Hematopoietic multipotent progenitor cell treated with erythropoietin and hydrocortisone succinate and interleukin-3 and kit ligand, for 15 days (in vitro differentiated cells): ENCODE results near the gene ACTN3.

ENCODE experiments used
- DNase-seq: peaks from one replicate; pipeline ENCODE4 v3.0.0-alpha.2; 2015; ENCODE audit warnings: low spot score

The ACTN3 gene

DNA sequence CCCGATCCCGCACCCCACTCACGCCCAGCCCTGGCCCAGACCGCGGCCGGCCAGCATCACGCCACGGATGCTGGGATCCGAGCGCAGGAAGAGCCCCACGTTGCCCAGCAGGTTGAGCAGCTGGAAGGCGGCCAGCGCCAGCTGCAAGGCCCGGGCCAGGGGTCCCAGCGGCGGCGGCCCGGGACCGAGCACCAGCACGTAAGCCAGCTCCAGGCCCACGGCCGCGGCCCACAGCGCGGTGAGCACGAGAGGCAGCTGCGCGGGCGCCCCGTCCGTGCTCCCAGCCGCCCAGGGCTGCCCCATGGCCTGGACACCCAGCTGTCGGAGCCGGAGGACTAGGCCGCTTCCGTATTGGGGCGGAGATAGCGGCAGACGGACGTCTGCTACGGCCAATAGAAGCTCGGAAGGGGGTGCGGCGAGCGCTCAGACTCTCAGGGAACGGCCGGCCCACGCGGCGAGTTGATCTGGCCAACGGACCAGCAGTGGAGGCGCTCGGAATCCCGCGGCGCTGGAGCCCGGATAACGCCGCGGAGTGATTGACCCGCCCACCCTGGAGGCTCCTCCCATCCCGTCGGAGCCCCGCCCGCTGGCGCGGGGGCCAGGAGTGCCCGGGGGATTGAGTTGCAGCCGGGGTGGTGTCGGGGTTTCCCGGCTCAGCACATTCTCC is 869 bp upstream of the ACTN3 start, which contains the start of gene ZDHHC24:
Gene ZDHHC24, minus strand, starts transcription at position 348 of the 667 bp plus-strand sequence. Its CDS starts 45 bp downstream, at position 303.
- DNase-seq = peak; percentile 91

DNA sequence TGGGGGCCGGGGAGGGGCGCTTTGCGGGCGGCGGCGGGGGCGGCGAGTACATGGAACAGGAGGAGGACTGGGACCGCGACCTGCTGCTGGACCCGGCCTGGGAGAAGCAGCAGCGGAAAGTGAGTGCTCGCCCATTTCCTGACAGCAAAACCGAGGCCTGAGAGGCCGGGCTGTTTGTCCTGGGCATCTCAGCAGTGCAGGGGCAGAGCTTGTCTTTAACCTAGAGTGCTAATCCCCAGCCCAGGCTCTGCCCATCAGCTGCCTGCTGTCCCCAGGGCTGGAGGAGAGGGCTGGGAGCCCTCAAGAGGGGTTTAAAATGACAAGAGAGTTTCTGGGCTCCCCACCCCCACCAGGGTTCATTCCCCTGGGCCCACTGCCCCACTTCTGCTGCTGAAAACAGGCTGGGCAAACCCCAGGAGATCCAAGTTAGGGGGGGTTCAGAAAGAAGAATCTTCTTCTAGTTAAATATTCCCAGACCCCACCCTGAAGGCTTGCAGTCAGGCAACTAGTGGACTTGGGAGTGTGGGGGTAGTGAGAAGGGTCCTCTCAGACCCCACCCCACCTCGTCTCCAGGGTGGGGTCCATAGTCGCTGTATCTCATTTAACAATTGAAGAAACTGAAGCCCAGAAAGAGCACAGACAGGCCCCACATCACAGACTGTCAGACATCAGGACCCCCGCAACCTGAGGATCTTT is 411 bp downstream of the ACTN3 start:
- DNase-seq = no peak

DNA sequence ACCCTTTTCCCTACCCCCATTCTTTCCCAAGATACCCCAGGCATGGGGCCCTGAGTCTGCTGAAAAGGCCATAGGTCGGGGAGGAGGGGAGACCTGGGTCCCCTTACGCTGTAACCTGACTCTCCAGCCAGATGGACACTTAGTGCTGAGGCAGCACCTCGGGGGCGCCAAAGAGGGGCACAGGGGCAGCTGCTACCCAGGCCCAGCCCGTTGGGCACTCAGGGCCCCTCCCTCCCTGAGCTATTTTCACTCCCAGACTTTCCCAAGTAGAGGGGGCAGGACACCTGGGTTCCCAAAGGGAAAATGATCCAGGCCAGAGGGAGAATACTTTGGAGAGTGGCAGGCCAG is 933 bp downstream of the ACTN3 start:
- DNase-seq = no peak

DNA sequence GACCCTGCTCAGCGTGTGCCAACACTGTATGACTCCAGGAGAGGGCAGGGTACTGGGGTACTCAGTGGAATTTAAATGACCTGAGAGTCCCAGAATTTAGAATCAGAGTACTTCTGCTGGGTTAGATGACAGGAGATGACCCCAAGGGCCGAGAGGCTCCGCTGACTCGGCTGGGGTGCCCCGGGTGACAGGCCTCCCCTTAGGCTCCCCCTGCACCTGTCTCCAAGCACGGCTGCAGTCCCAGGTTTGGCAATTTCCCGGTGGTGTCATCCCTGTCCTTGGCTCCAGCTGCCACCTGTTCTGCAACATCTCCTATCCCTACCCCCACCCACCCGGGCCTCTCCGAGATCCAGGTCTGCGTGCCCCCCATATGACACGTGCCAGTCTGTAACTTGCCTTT is 1.3 kb downstream of the ACTN3 start:
- DNase-seq = no peak

GRCh38 chr11:66548774-66549630 is 2.3 kb downstream of the ACTN3 start:
- DNase-seq = no peak

- no peak for DNase-seq
These were observed 3.0 kb downstream of the ACTN3 start for GRCh38 chr11:66549696-66550095.

DNA sequence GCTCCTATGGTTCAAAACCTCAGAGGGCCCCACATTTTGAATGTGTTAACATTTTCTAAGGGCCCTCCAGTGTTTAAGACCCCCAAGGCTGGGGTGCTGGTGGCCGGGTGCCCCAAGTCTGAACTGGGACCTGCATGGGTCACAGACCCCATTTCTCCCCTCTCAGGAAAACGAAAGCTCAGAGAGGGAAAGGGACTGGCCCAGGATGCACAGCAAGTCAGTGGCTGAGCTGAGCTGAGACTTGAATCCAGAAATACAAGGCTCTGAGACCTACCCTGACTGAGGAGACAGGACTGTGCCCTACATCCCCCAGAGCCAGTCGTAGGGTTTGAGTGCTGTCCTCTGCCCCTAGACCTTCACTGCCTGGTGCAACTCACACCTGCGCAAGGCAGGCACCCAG is 4.2 kb downstream of the ACTN3 start:
- DNase-seq = no peak

DNA sequence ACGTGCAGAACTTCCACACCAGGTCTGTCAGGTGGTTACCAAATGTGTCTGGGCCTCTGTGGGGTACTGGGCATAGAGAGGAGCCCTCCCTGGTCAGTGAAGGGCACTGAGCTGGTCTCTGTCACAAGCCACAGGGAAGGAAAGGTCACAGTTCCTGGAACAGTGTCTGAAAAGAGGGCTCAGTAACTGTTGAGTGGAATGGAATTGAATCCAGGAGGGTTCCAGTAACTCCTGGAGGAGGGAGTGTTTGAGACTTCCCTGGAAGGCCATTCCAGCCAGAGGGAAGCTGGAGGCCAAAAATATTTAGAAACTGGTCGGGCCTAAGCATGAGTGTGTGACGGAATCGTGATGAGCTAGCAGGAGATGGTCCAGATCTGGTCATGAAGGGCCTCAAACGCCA is 7.9 kb downstream of the ACTN3 start:
- DNase-seq = no peak

GRCh38 chr11:66555416-66555815 is 8.7 kb downstream of the ACTN3 start:
- no peak for DNase-seq

DNA sequence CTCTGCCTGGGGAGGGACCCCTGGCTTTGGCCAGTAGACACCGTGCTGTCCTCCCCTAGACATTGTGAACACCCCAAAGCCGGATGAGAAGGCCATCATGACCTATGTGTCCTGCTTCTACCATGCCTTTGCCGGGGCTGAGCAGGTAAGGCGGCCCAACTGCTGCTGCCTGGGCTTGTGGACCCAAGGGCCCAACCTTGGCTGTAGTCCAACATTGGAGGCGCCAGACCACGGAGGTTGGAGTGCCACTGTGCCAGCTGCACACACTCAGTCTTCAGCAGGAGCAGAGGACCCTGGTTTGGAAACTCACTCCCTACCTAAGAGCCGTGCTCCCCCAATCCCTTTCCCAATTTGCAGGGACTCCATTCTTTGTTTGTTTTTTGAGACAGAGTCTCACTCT is 9.4 kb downstream of the ACTN3 start:
- no peak for DNase-seq

DNA sequence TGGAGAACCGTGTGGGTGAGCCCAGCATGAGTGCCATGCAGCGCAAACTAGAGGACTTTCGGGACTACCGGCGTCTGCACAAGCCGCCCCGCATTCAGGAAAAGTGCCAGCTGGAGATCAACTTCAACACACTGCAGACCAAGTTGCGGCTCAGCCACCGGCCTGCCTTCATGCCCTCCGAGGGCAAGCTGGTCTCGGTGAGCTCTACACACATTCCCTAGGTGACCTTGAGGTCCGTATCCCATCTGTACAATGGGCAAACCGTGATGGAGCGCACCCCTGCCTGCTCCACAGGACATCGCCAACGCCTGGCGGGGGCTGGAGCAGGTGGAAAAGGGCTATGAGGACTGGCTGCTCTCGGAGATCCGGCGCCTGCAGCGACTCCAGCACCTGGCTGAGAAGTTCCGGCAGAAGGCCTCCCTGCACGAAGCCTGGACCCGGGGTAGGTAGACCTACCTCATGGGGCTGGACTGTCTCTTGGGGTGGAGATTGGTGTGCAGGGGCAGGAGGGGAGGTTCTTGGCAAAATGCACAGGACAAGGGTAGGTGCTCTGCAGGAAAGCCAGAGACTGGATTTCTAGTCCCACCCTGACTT is 11.1 kb downstream of the ACTN3 start:
- DNase-seq = no peak

DNA sequence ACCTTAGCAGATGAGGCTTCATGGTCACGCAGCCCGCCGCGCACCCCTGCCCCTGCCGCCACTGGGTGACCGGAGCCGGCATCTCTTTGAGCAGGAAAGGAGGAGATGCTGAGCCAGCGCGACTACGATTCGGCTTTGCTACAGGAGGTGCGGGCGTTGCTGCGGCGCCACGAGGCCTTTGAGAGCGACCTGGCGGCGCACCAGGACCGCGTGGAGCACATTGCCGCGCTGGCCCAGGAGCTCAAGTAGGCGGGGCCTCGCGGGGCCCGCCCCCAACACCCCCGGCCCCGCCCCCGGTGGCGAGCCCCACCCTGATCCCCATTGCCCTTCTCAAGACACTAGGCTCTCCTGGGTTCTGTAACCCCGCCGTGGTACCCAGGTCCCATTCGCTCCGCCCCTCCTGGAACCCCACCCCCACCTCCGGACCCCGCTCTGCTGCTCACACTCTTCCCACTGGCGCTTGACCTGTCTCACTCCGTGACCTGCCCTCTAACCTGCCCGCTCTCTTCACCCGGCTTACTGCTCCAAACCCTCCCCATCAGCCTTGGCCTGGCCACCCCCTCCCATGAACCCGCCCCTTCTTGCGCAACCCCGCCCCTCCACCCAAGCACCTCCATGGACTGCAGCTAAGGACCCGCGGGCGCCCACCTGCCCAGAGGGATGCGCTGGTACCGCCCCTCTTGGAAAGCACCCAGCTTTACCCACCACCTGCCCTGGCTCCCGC is 12.6 kb downstream of the ACTN3 start:
- peak; percentile 51 for DNase-seq

GRCh38 chr11:66559866-66560676 is 13.4 kb downstream of the ACTN3 start:
- DNase-seq = no peak

- DNase-seq = no peak
These were observed 14.7 kb downstream of the ACTN3 start for GRCh38 chr11:66561178-66561974.

- DNase-seq = no peak
These were observed 15.2 kb downstream of the ACTN3 start for GRCh38 chr11:66561975-66562248.

DNA sequence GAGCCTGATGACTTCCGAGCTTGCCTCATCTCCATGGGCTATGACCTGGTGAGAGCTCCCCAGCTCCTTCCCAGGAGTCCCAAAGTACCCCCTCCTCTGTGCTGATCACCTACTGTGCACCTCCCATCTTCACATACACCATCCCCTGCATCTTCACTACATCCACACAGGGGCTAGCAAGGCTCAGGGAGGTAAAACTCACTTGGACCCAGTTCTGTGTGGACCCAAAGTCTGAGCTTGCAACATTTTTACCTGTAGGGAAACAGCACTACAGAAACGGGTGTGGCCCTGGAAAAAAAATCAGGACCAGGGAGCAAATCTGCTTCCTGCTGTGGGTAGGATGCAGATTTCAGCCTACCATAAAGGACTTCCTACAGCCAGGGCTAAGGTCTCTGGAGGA is 15.6 kb downstream of the ACTN3 start:
- no peak for DNase-seq

DNA sequence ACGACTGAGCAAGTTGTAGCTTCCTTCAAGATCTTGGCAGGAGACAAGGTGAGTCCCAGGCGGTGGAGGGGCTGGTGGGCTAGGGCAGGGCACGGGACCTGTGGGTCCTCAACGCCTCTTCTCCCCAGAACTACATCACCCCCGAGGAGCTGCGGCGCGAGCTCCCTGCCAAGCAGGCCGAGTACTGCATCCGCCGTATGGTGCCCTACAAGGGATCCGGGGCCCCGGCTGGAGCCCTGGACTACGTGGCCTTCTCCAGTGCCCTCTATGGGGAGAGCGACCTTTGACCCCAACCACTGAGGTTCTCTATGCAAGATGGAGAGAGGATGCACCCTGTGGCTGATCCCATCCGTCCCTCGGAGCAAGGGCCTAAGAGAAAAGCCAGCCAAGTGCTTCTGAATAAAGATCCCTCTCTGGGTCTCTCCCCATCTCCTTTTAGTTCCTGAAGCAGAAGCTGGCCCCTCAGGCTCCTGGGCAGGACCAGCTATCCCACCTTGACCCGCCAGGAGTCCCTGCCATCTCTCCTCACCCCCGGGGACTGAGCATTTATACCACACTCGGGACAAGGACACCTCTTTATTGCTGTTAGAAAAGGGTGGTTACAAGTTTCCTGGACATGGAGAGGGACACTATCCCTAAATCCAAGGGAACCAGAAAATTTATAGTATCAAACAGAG is 16.3 kb downstream of the ACTN3 start:
- no peak for DNase-seq

- DNase-seq = no peak
These were observed 17.1 kb downstream of the ACTN3 start for GRCh38 chr11:66563832-66564231.

GRCh38 chr11:66564538-66564937 is 17.8 kb downstream of the ACTN3 start:
- no peak for DNase-seq

- no peak for DNase-seq
These were observed 18.3 kb downstream of the ACTN3 start for GRCh38 chr11:66564984-66565383.
